ENCODE data around the gene SCFD2. TPM values are rescaled to one million over a fixed set of nuclear protein-coding genes. Genes with fewer than 3 reads are reported as not detected.

SCFD2 gene
- total RNA-seq, 1 donor from 2014 or later = 11.9 TPM

DNA sequence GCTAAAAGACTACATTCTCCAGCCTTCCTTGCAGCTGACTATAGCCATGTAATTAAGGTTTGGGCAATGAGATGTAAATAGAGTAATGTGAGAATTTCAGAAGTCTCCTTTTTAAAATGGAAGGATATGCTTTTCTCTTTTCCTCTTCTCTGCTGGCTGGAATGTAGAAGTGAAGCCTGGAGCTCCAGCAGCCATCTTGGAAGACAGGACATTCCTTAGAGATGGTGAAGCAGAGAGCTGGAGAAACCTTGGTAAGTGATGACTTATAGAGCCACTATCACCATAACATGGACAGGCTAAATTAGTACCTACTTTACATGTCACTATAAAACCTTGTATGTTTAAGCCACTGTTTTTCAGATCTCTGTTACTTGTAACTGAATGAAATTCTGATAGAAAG lies 455.7 kb downstream of the SCFD2 start:
- no peak overlapping the region for H2AFZ ChIP-seq (ENCODE audit: low read depth, low read length)
- peaks cover 14% of the 10 kb centered on the region for H3K4me1 ChIP-seq (ENCODE audit: insufficient read depth, low read length)
- FAIRE-seq = no peak

DNA sequence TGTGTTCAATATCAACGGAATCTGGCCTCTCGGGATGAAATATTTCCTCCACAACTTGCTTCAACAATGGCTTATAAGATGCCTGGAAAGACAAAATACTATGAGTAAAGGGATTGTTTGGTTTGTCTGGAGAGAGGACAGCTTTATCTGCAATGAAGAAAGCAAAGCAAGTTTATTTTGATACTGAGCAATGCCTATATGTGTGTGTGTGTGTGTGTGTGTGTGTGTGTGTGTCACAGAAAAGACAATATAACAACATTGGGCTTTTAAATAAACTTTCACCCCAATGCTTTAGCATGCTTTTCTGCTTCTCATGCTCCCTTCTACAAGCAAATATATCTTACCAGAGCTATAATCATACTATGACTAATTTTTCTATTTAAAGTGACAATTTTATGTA lies 458.4 kb downstream of the SCFD2 start:
- Histone ChIP-seq H3K4me3 (ENCODE audit: insufficient read depth, low read depth, low read length) (no peak overlapping the region), H4K20me1 (ENCODE audit: insufficient read depth, low read length) (no peaks in the 10 kb centered on the region)

More for the DNA sequence above, 455.7 kb downstream of the SCFD2 start:
- no peak overlapping the region for H3K4me2 ChIP-seq (ENCODE audit: low read length)
- no peaks in the 10 kb centered on the region for H3K27me3 ChIP-seq (ENCODE audit: insufficient read depth, low read length)
- no peaks in the 10 kb centered on the region for H3K36me3 ChIP-seq (ENCODE audit: insufficient read depth, low read length)
- Mint-ChIP-seq H3K4me3 (ENCODE audit: unreplicated experiment) (no peak overlapping the region), H3K27me3 (ENCODE audit: low read depth, unreplicated experiment) (no peaks in the 10 kb centered on the region), H3K27ac (ENCODE audit: unreplicated experiment) (no peak overlapping the region), H3K36me3 (ENCODE audit: low read depth, unreplicated experiment) (no peaks in the 10 kb centered on the region), H3K4me1 (ENCODE audit: low read depth, unreplicated experiment) (peaks cover 10% of the 10 kb centered on the region), H3K9me3 (ENCODE audit: unreplicated experiment) (no peaks in the 10 kb centered on the region)
- TF ChIP-seq, protein P1, sequence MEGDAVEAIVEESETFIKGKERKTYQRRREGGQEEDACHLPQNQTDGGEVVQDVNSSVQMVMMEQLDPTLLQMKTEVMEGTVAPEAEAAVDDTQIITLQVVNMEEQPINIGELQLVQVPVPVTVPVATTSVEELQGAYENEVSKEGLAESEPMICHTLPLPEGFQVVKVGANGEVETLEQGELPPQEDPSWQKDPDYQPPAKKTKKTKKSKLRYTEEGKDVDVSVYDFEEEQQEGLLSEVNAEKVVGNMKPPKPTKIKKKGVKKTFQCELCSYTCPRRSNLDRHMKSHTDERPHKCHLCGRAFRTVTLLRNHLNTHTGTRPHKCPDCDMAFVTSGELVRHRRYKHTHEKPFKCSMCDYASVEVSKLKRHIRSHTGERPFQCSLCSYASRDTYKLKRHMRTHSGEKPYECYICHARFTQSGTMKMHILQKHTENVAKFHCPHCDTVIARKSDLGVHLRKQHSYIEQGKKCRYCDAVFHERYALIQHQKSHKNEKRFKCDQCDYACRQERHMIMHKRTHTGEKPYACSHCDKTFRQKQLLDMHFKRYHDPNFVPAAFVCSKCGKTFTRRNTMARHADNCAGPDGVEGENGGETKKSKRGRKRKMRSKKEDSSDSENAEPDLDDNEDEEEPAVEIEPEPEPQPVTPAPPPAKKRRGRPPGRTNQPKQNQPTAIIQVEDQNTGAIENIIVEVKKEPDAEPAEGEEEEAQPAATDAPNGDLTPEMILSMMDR (IDR thresholded peaks at IDR 0.05; ENCODE audit: insufficient read depth, low read depth, low read length) = no peak
- no peak for TF ChIP-seq EZH2 (IDR thresholded peaks at IDR 0.05; ENCODE audit: insufficient read depth, low read length)
- no peak overlapping the region for H3K27ac ChIP-seq (ENCODE audit: low read depth, low read length)
- H3K79me2 ChIP-seq (ENCODE audit: insufficient read depth, low read length) = no peaks in the 10 kb centered on the region
- H3K9ac ChIP-seq (ENCODE audit: low read length) = no peak overlapping the region
- H4K20me1 ChIP-seq (ENCODE audit: insufficient read depth, low read length) = no peaks in the 10 kb centered on the region
- no peak for DNase-seq (ENCODE audit: low read depth)
- no peaks in the 10 kb centered on the region for H3K9me3 ChIP-seq (ENCODE audit: insufficient read depth, low read depth, low read length)
- no peak overlapping the region for H3K4me3 ChIP-seq (ENCODE audit: insufficient read depth, low read depth, low read length)

GRCh38 chr4:52904421-52904820 lies 461.4 kb downstream of the SCFD2 start:
- Mint-ChIP-seq H3K27ac (ENCODE audit: unreplicated experiment) (no peak overlapping the region), H3K36me3 (ENCODE audit: low read depth, unreplicated experiment) (peaks cover 6% of the 10 kb centered on the region)
- no peak for FAIRE-seq

More for the DNA sequence above, 458.4 kb downstream of the SCFD2 start:
- DNase-seq (ENCODE audit: low read depth) (no peak), FAIRE-seq (no peak)
- Mint-ChIP-seq H3K4me3 (ENCODE audit: unreplicated experiment) (no peak overlapping the region), H3K9me3 (ENCODE audit: unreplicated experiment) (peaks cover 3% of the 10 kb centered on the region), H3K36me3 (ENCODE audit: low read depth, unreplicated experiment) (no peaks in the 10 kb centered on the region), H3K27me3 (ENCODE audit: low read depth, unreplicated experiment) (no peaks in the 10 kb centered on the region), H3K27ac (ENCODE audit: unreplicated experiment) (no peak overlapping the region), H3K4me1 (ENCODE audit: low read depth, unreplicated experiment) (peaks cover 4% of the 10 kb centered on the region)
- no peak overlapping the region for H3K9ac ChIP-seq (ENCODE audit: low read length)
- H3K9me3 ChIP-seq (ENCODE audit: insufficient read depth, low read depth, low read length) = no peaks in the 10 kb centered on the region
- no peaks in the 10 kb centered on the region for H3K36me3 ChIP-seq (ENCODE audit: insufficient read depth, low read length)
- H3K4me2 ChIP-seq (ENCODE audit: low read length) = no peak overlapping the region
- no peaks in the 10 kb centered on the region for H3K79me2 ChIP-seq (ENCODE audit: insufficient read depth, low read length)
- no peak for TF ChIP-seq EZH2 (IDR thresholded peaks at IDR 0.05; ENCODE audit: insufficient read depth, low read length)
- TF ChIP-seq, protein P1 (IDR thresholded peaks at IDR 0.05; ENCODE audit: insufficient read depth, low read depth, low read length) = no peak
- no peaks in the 10 kb centered on the region for H3K27me3 ChIP-seq (ENCODE audit: insufficient read depth, low read length)
- H3K27ac ChIP-seq (ENCODE audit: low read depth, low read length) = no peak overlapping the region
- no peak overlapping the region for H2AFZ ChIP-seq (ENCODE audit: low read depth, low read length)
- H3K4me1 ChIP-seq (ENCODE audit: insufficient read depth, low read length) = peaks cover 9% of the 10 kb centered on the region

More at GRCh38 chr4:52904421-52904820, 461.4 kb downstream of the SCFD2 start:
- no peak overlapping the region for H3K4me3 ChIP-seq (ENCODE audit: insufficient read depth, low read depth, low read length)
- peak overlapping the region; percentile 16 for H3K4me2 ChIP-seq (ENCODE audit: low read length)
- no peaks in the 10 kb centered on the region for H4K20me1 ChIP-seq (ENCODE audit: insufficient read depth, low read length)
- H2AFZ ChIP-seq (ENCODE audit: low read depth, low read length) = no peak overlapping the region
- no peaks in the 10 kb centered on the region for H3K27me3 Mint-ChIP-seq (ENCODE audit: low read depth, unreplicated experiment)
- H3K36me3 ChIP-seq (ENCODE audit: insufficient read depth, low read length) = no peaks in the 10 kb centered on the region
- peaks cover 9% of the 10 kb centered on the region for H3K4me1 ChIP-seq (ENCODE audit: insufficient read depth, low read length)
- no peak overlapping the region for H3K9ac ChIP-seq (ENCODE audit: low read length)
- H3K27me3 ChIP-seq (ENCODE audit: insufficient read depth, low read length) = no peaks in the 10 kb centered on the region
- no peaks in the 10 kb centered on the region for H3K9me3 ChIP-seq (ENCODE audit: insufficient read depth, low read depth, low read length)
- no peak for TF ChIP-seq EZH2 (IDR thresholded peaks at IDR 0.05; ENCODE audit: insufficient read depth, low read length)
- TF ChIP-seq, protein P1 (IDR thresholded peaks at IDR 0.05; ENCODE audit: insufficient read depth, low read depth, low read length) = no peak
- H3K9me3 Mint-ChIP-seq (ENCODE audit: unreplicated experiment) = peaks cover 12% of the 10 kb centered on the region
- H3K79me2 ChIP-seq (ENCODE audit: insufficient read depth, low read length) = no peaks in the 10 kb centered on the region
- no peak overlapping the region for H3K27ac ChIP-seq (ENCODE audit: low read depth, low read length)
- peaks cover 4% of the 10 kb centered on the region for H3K4me1 Mint-ChIP-seq (ENCODE audit: low read depth, unreplicated experiment)
- peak; percentile 60 for DNase-seq (ENCODE audit: low read depth)
- H3K4me3 Mint-ChIP-seq (ENCODE audit: unreplicated experiment) = no peak overlapping the region

Data from astrocyte (in vitro differentiated cells and primary cell).